ENCODE data around the gene ANKS6. TPM values are rescaled to one million over a fixed set of nuclear protein-coding genes. Genes with fewer than 3 reads are reported as not detected.

ANKS6 gene
- total RNA-seq, 4 donors from 2014 or later, result 42.2 to 56.6 (median 49.9) TPM

GRCh38 chr9:98692392-98692791, 104.0 kb downstream of the ANKS6 start:
- TF ChIP-seq CTCF (IDR thresholded peaks at IDR 0.05) (no peak), POLR2A (IDR thresholded peaks at IDR 0.05) (no peak)
- Histone ChIP-seq H3K4me3 (replicated peaks in 1 of 3) (no peak overlapping the region), H3K27me3 (no peaks in the 10 kb centered on the region), H3K4me1 (no peaks in the 10 kb centered on the region), H3K36me3 (no peaks in the 10 kb centered on the region), H3K9me3 (no peaks in the 10 kb centered on the region), H3K27ac (no peak overlapping the region)
- intact Hi-C loops (cut with DNase I), result no loop called here
- WGBS, 2 donors, result 89 to 94% methylated on average over 6 to 7 of the region's 7 CpGs
- no peak for DNase-seq

GRCh38 chr9:98691890-98692289, 104.5 kb downstream of the ANKS6 start:
- 86 to 97% methylated on average over 2 to 3 of the region's 3 CpGs for WGBS, 2 donors
- H3K36me3 ChIP-seq, result no peaks in the 10 kb centered on the region
- no peak overlapping the region for H3K27ac ChIP-seq
- intact Hi-C loops (cut with DNase I), result no loop called here
- TF ChIP-seq POLR2A (IDR thresholded peaks at IDR 0.05) (no peak), CTCF (IDR thresholded peaks at IDR 0.05) (no peak)
- DNase-seq, result no peak
- H3K4me1 ChIP-seq, result peaks cover 0 to under 1% of the 10 kb centered on the region in 2 donors
- H3K4me3 ChIP-seq (replicated peaks in 1 of 3), result no peak overlapping the region
- H3K9me3 ChIP-seq, result no peaks in the 10 kb centered on the region
- no peaks in the 10 kb centered on the region for H3K27me3 ChIP-seq

- intact Hi-C loops (cut with DNase I), result no loop called here
- WGBS, 2 donors, result 50 to 75% methylated on average over 1 of the region's 1 CpG
Measured at GRCh38 chr9:98690686-98691085, 105.7 kb downstream of the ANKS6 start.

GRCh38 chr9:98688710-98689495, 107.5 kb downstream of the ANKS6 start:
- Histone ChIP-seq H3K9me3 (no peaks in the 10 kb centered on the region), H3K27me3 (no peaks in the 10 kb centered on the region), H3K27ac (no peak overlapping the region), H3K36me3 (no peaks in the 10 kb centered on the region), H3K4me1 (peaks cover 0 to 4% of the 10 kb centered on the region in 2 donors), H3K4me3 (replicated peaks in 1 of 3) (no peak overlapping the region)
- DNase-seq, result no peak
- 88 to 93% methylated on average over 7 of the region's 7 CpGs for WGBS, 2 donors
- intact Hi-C loops (cut with DNase I), result no loop called here
- TF ChIP-seq CTCF (IDR thresholded peaks at IDR 0.05), result no peak
- no peak for TF ChIP-seq POLR2A (IDR thresholded peaks at IDR 0.05)

More at GRCh38 chr9:98690686-98691085, 105.7 kb downstream of the ANKS6 start:
- no peak for TF ChIP-seq POLR2A (IDR thresholded peaks at IDR 0.05)
- no peak for TF ChIP-seq CTCF (IDR thresholded peaks at IDR 0.05)
- DNase-seq, result no peak
- Histone ChIP-seq H3K27me3 (no peaks in the 10 kb centered on the region), H3K36me3 (no peaks in the 10 kb centered on the region), H3K4me1 (peaks cover 0 to 4% of the 10 kb centered on the region in 2 donors), H3K4me3 (replicated peaks in 1 of 3) (no peak overlapping the region), H3K27ac (no peak overlapping the region), H3K9me3 (no peaks in the 10 kb centered on the region)

GRCh38 chr9:98687911-98688310, 108.4 kb downstream of the ANKS6 start:
- Histone ChIP-seq H3K4me1 (peaks cover 0 to 4% of the 10 kb centered on the region in 2 donors), H3K4me3 (replicated peaks in 1 of 3) (no peak overlapping the region), H3K27ac (no peak overlapping the region), H3K9me3 (no peaks in the 10 kb centered on the region), H3K27me3 (no peaks in the 10 kb centered on the region), H3K36me3 (no peaks in the 10 kb centered on the region)
- WGBS, 2 donors, result 67 to 100% methylated on average over 1 of the region's 1 CpG
- DNase-seq, result no peak
- no peak for TF ChIP-seq CTCF (IDR thresholded peaks at IDR 0.05)
- TF ChIP-seq POLR2A (IDR thresholded peaks at IDR 0.05), result no peak
- intact Hi-C loops (cut with DNase I), result no loop called here
